A673 (cell line): ENCODE measurements around the gene IGFALS. TPM values are rescaled to one million over a fixed set of nuclear protein-coding genes. Genes with fewer than 3 reads are reported as not detected.

Experiments
- BruUV-seq: library from RNA; stranded (reverse); fragments of 400-500 nt; replicated peaks from 2 replicates; lab custom pipeline; 2021; lab: Mats Ljungman, UMichigan
- CTCF ChIA-PET: fragments of 300-600 bp; sonication (Branson Sonifier 250); formaldehyde crosslinking; loops from one replicate; lab custom pipeline; 2022; ENCODE audit warnings: antibody characterized with exemption; lab: Charles Lee
- POLR2A ChIA-PET: fragments of 300-600 bp; sonication (Branson Sonifier 250); formaldehyde crosslinking; loops from one replicate; lab custom pipeline; 2022; ENCODE audit warnings: antibody characterized with exemption; ENCODE audit not compliant: low non-redundant PET; lab: Charles Lee
- DNase-seq: peaks from one replicate; pipeline ENCODE4 v3.0.0-alpha.2; 2015; ENCODE audit warnings: low spot score
- H3K27ac ChIP-seq: fragments of 200-600 bp; sonication (generic); 2 replicates; pipeline ENCODE4 v1.5.1; 2016; ENCODE audit warnings: mixed run types, low read depth, mild to moderate bottlenecking, mixed read lengths, antibody characterized with exemption, low read length; ENCODE audit not compliant: poor library complexity, severe bottlenecking
- H3K27me3 ChIP-seq: fragments of 200-600 bp; sonication (generic); replicated peaks from 2 replicates; pipeline ENCODE4 v1.6.1; 2017; ENCODE audit warnings: mixed run types, low read depth, mild to moderate bottlenecking, mixed read lengths, antibody characterized with exemption, low read length; ENCODE audit not compliant: insufficient read depth, poor library complexity
- H3K36me3 ChIP-seq: fragments of 200-600 bp; sonication (generic); 2 replicates; pipeline ENCODE4 v1.6.1; 2016; ENCODE audit warnings: mixed run types, mild to moderate bottlenecking, mixed read lengths, antibody characterized with exemption, low read length; ENCODE audit not compliant: insufficient read depth, poor library complexity, severe bottlenecking
- H3K4me1 ChIP-seq: fragments of 200-600 bp; sonication (generic); 2 replicates; pipeline ENCODE4 v1.6.1; 2017; ENCODE audit warnings: mixed run types, mild to moderate bottlenecking, mixed read lengths, antibody characterized with exemption, low read length; ENCODE audit not compliant: insufficient read depth, poor library complexity, severe bottlenecking
- H3K4me3 ChIP-seq: fragments of 200-600 bp; sonication (generic); 2 replicates; pipeline ENCODE4 v1.5.1; 2016; ENCODE audit warnings: low read depth, mixed run types, mild to moderate bottlenecking, mixed read lengths, low read length; ENCODE audit not compliant: poor library complexity, severe bottlenecking
- H3K9me3 ChIP-seq: fragments of 200-600 bp; sonication (generic); 2 replicates; pipeline ENCODE4 v1.6.1; 2016; ENCODE audit warnings: mixed run types, low read depth, mild to moderate bottlenecking, mixed read lengths, antibody characterized with exemption, low read length; ENCODE audit not compliant: poor library complexity, severe bottlenecking
- EZH2 ChIP-seq: fragments of 200-600 bp; sonication (generic); IDR thresholded peaks from 2 replicates; pipeline ENCODE4 v1.6.1; 2017; ENCODE audit warnings: borderline replicate concordance, low read depth, mild to moderate bottlenecking, mixed read lengths, antibody characterized with exemption, low read length; ENCODE audit not compliant: poor library complexity, severe bottlenecking
- intact Hi-C: fragments of 100-400 bp; cut with micrococcal nuclease; formaldehyde crosslinking; loops from one replicate; pipeline ENCODE4 v1.10.0; 2022; ENCODE audit not compliant: unreplicated experiment
- total RNA-seq: library from RNA; stranded (reverse); gene quantifications from 2 replicates; pipeline ENCODE4 v1.2.3, GENCODE V29; 2021
- TF ChIP-seq, protein P1 (sequence below): fragments of 300-800, 200-600 bp; sonication (generic); conservative IDR thresholded peaks from 2 replicates; pipeline ENCODE4 v1.5.1; 2017; ENCODE audit warnings: low read depth, mild to moderate bottlenecking, antibody characterized with exemption, low read length, moderate library complexity, mixed read lengths

Gene IGFALS
- total RNA-seq, 1 experiment from 2014 or later: not detected

DNA sequence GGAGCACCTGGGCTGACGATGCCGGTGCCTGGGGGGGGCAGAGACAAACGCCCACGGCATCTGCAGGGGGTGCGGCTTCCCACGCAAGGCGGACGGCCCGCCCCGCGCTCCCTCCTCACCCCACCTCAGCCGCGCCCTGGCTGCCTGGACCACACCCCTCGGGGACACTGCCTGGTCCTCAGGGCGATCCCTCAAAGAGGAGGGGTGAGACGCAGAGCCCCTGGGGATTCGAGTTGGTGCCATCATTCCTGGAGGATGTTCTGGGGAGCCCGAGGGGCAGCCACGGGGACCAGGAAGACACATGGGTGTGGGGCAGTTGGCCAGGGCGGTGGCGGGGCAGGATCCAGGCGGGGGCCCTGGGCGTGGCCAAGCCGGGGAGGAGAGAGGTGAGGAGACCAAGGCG, 3.9 kb downstream of the IGFALS start:
- H3K9me3 ChIP-seq: no peaks in the 10 kb centered on the region
- no peaks in the 10 kb centered on the region for H3K27me3 ChIP-seq
- H3K4me1 ChIP-seq: no peaks in the 10 kb centered on the region
- BruUV-seq: no TSS peak
- no peak overlapping the region for H3K27ac ChIP-seq
- ChIA-PET CTCF (no interaction called here), POLR2A (no interaction called here)
- no peak overlapping the region for H3K4me3 ChIP-seq
- no peak for DNase-seq
- TF ChIP-seq, protein P1, sequence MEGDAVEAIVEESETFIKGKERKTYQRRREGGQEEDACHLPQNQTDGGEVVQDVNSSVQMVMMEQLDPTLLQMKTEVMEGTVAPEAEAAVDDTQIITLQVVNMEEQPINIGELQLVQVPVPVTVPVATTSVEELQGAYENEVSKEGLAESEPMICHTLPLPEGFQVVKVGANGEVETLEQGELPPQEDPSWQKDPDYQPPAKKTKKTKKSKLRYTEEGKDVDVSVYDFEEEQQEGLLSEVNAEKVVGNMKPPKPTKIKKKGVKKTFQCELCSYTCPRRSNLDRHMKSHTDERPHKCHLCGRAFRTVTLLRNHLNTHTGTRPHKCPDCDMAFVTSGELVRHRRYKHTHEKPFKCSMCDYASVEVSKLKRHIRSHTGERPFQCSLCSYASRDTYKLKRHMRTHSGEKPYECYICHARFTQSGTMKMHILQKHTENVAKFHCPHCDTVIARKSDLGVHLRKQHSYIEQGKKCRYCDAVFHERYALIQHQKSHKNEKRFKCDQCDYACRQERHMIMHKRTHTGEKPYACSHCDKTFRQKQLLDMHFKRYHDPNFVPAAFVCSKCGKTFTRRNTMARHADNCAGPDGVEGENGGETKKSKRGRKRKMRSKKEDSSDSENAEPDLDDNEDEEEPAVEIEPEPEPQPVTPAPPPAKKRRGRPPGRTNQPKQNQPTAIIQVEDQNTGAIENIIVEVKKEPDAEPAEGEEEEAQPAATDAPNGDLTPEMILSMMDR: no peak
- TF ChIP-seq EZH2: no peak
- peaks cover 18% of the 10 kb centered on the region for H3K36me3 ChIP-seq
- intact Hi-C loops: no loop called here

DNA sequence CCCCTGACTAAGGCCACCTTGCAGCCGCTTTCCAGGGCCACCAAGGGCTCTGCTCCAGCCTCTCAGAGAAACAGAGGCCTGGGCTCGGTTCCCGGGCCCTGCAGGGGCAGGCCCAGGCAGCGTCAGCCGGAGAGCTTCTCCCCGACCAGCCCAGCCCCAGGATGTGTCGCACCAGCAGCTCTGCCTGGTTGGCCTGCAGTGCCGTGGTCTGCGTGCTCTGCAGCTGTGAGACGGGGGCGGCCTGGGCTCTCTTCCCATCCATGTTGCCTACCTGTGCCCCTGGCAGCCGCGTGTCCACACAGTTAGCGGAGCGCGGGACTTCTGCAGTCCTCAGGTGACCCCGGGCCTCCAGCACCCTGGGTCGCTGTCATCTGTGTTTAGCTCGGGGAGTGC, 4.8 kb downstream of the IGFALS start:
- intact Hi-C loops: no loop called here
- no peaks in the 10 kb centered on the region for H3K9me3 ChIP-seq
- H3K4me3 ChIP-seq: no peak overlapping the region
- TF ChIP-seq, protein P1: no peak
- no peak for TF ChIP-seq EZH2
- ChIA-PET CTCF (no interaction called here), POLR2A (no interaction called here)
- H3K4me1 ChIP-seq: no peaks in the 10 kb centered on the region
- DNase-seq: no peak
- no peak overlapping the region for H3K27ac ChIP-seq
- BruUV-seq: no TSS peak
- H3K36me3 ChIP-seq: peaks cover 18% of the 10 kb centered on the region
- no peaks in the 10 kb centered on the region for H3K27me3 ChIP-seq

DNA sequence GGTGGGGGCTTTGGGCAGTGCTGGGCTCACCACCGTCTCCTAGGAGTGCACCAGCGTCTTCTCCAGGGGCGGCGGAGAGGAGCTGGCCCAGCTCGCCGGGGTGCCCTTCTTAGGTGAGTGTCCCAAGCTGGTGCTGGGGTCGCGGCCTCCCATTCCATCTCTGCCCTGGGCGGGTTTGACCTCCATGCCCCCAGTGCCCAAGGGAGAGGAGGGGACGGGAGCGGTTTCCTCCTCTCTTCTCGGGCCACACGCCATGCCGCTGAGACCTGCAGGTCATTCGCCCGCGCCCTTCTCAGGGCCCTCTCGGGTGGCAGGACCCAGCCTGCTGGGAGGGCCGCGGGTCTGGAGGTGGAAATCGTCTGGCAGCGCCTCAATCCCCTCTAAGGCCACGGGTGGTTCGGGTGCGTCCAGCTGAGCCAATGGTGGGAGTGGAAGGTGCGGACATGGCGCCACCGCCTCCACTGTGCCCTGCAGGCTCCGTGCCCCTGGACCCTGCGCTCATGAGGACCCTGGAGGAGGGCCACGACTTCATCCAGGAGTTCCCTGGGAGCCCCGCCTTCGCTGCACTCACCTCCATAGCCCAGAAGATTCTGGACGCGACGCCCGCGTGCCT, 5.3 kb downstream of the IGFALS start:
- H3K27ac ChIP-seq: no peak overlapping the region
- no peak for DNase-seq
- ChIA-PET POLR2A (no interaction called here), CTCF (no interaction called here)
- intact Hi-C loops: no loop called here
- no peaks in the 10 kb centered on the region for H3K4me1 ChIP-seq
- no peak for TF ChIP-seq EZH2
- TF ChIP-seq, protein P1: no peak
- no peaks in the 10 kb centered on the region for H3K27me3 ChIP-seq
- BruUV-seq: no TSS peak
- peaks cover 18% of the 10 kb centered on the region for H3K36me3 ChIP-seq
- no peak overlapping the region for H3K4me3 ChIP-seq
- H3K9me3 ChIP-seq: no peaks in the 10 kb centered on the region
